Measurements from ENCODE around the gene RGSL1.
"Not testable (repeated sequence)": the region's sequence is repeated elsewhere in the genome, so short reads cannot be mapped to it uniquely, and the experiment has no call there.

Gene RGSL1

GRCh38 chr1:182507685-182508084 is 57.7 kb downstream of the RGSL1 start:
- no peak overlapping the region for H3K27ac ChIP-seq
- no peak for TF ChIP-seq CTCF (conservative IDR thresholded peaks at IDR 0.05; ENCODE audit: low read depth)
- ChIA-PET POLR2A (ENCODE audit: low non-redundant PET) (no interaction called here), CTCF (interaction anchor here (0.6 kb wide), 1 partner anchor 641 kb away, joined by 3 read pairs; no protein-coding TSS in a partner anchor)
- no peak for DNase-seq (ENCODE audit: low spot score)

GRCh38 chr1:182515556-182515955 is 65.6 kb downstream of the RGSL1 start:
- no peak for TF ChIP-seq CTCF (conservative IDR thresholded peaks at IDR 0.05; ENCODE audit: low read depth)
- no peak for DNase-seq (ENCODE audit: low spot score)
- CTCF ChIA-PET, result no interaction called here
- H3K27ac ChIP-seq, result no peak overlapping the region
- POLR2A ChIA-PET (ENCODE audit: low non-redundant PET), result no interaction called here

- ChIA-PET POLR2A (ENCODE audit: low non-redundant PET) (no interaction called here), CTCF (no interaction called here)
- DNase-seq (ENCODE audit: low spot score), result no peak
- no peak for TF ChIP-seq CTCF (conservative IDR thresholded peaks at IDR 0.05; ENCODE audit: low read depth)
- H3K27ac ChIP-seq, result no peak overlapping the region
Observed at GRCh38 chr1:182520736-182521135, 70.8 kb downstream of the RGSL1 start.

GRCh38 chr1:182525342-182525741 is 75.4 kb downstream of the RGSL1 start:
- no peak for DNase-seq (ENCODE audit: low spot score)
- POLR2A ChIA-PET (ENCODE audit: low non-redundant PET), result no interaction called here
- CTCF ChIA-PET, result no interaction called here
- H3K27ac ChIP-seq, result no peak overlapping the region
- no peak for TF ChIP-seq CTCF (conservative IDR thresholded peaks at IDR 0.05; ENCODE audit: low read depth)

GRCh38 chr1:182527680-182528079 is 77.7 kb downstream of the RGSL1 start:
- DNase-seq (ENCODE audit: low spot score), result no peak
- CTCF ChIA-PET, result interaction anchor here (0.7 kb wide), 1 partner anchor 670 kb away, joined by 3 read pairs; no protein-coding TSS in a partner anchor
- POLR2A ChIA-PET (ENCODE audit: low non-redundant PET), result no interaction called here
- no peak overlapping the region for H3K27ac ChIP-seq
- TF ChIP-seq CTCF (conservative IDR thresholded peaks at IDR 0.05; ENCODE audit: low read depth), result no peak

GRCh38 chr1:182528206-182528605 is 78.3 kb downstream of the RGSL1 start:
- H3K27ac ChIP-seq; DNase-seq (ENCODE audit: low spot score); CTCF ChIA-PET; POLR2A ChIA-PET (ENCODE audit: low non-redundant PET): not testable (repeated sequence)

GRCh38 chr1:182533896-182534295 is 84.0 kb downstream of the RGSL1 start:
- no peak overlapping the region for H3K27ac ChIP-seq
- POLR2A ChIA-PET (ENCODE audit: low non-redundant PET), result no interaction called here
- CTCF ChIA-PET, result no interaction called here
- TF ChIP-seq CTCF (conservative IDR thresholded peaks at IDR 0.05; ENCODE audit: low read depth), result no peak
- no peak for DNase-seq (ENCODE audit: low spot score)

All from RWPE1 (cell line).